IMR-90 (cell line): ENCODE measurements around the gene SLC35F1. TPM values are rescaled to one million over a fixed set of nuclear protein-coding genes. Genes with fewer than 3 reads are reported as not detected.

Source experiments
- ATAC-seq: fragments of 200-7000 bp; cut with Tn5 transposase; 2 replicates; pipeline ENCODE4 v1.9.1; 2020; ENCODE audit warnings: low read depth, mild to moderate bottlenecking, moderate library complexity
- BruUV-seq: library from RNA; stranded (reverse); fragments of 400-500 nt; replicated peaks from 2 replicates; lab custom pipeline; 2021; lab: Mats Ljungman, UMichigan
- CTCF ChIA-PET: fragments of 300-600 bp; formaldehyde crosslinking; extraction: SDS; loops from one replicate; lab custom pipeline; 2021; ENCODE audit warnings: antibody characterized with exemption; lab: Yijun Ruan, JAX
- POLR2A ChIA-PET: fragments of 300-600 bp; sonication (Branson Sonifier 250); formaldehyde crosslinking; loops from one replicate; lab custom pipeline; 2022; ENCODE audit warnings: antibody characterized with exemption; ENCODE audit not compliant: unreplicated experiment; lab: Charles Lee
- DNase-seq: peaks from one replicate; pipeline ENCODE4 v3.0.0; 2013
- H2AFZ ChIP-seq: replicated peaks from 2 replicates; pipeline ENCODE3; 2013; ENCODE audit warnings: low read length, mild to moderate bottlenecking; ENCODE audit not compliant: poor library complexity
- H2AK5ac ChIP-seq: 2 replicates; pipeline ENCODE4 v1.6.1; 2013; ENCODE audit warnings: low read depth, low read length, inconsistent platforms
- H2AK9ac ChIP-seq: replicated peaks from 2 replicates; pipeline ENCODE3; 2013; ENCODE audit warnings: mild to moderate bottlenecking, low read depth, low read length, moderate library complexity; ENCODE audit not compliant: poor library complexity
- H2BK120ac ChIP-seq: 2 replicates; pipeline ENCODE4 v1.6.1; 2013; ENCODE audit warnings: low read depth, low read length, inconsistent platforms
- H2BK15ac ChIP-seq: 3 replicates; pipeline ENCODE4 v1.6.1; 2013; ENCODE audit warnings: low read depth, low read length, inconsistent platforms
- H2BK20ac ChIP-seq: 2 replicates; pipeline ENCODE4 v1.6.1; 2013; ENCODE audit warnings: low read depth, mild to moderate bottlenecking, inconsistent platforms, low read length, moderate library complexity
- H2BK5ac ChIP-seq: 2 replicates; pipeline ENCODE4 v1.6.1; 2013; ENCODE audit warnings: mild to moderate bottlenecking, low read depth, low read length, inconsistent platforms; ENCODE audit not compliant: poor library complexity, severe bottlenecking
- H3K14ac ChIP-seq: replicated peaks from 2 replicates; pipeline ENCODE4 v1.6.1; 2013; ENCODE audit warnings: low read depth, low read length, inconsistent platforms
- H3K18ac ChIP-seq: 2 replicates; pipeline ENCODE4 v1.6.1; 2013; ENCODE audit warnings: low read depth, low read length, control low read depth
- H3K23ac ChIP-seq: 2 replicates; pipeline ENCODE4 v1.6.1; 2013; ENCODE audit warnings: low read depth, low read length, inconsistent platforms
- H3K27ac ChIP-seq: 2 replicates; pipeline ENCODE4 v1.5.1; 2013; ENCODE audit warnings: mild to moderate bottlenecking, control low read depth, low read length; ENCODE audit not compliant: insufficient read depth
- H3K27me3 ChIP-seq: 2 replicates; pipeline ENCODE4 v1.6.1; 2013; ENCODE audit warnings: low read length; ENCODE audit not compliant: control insufficient read depth, insufficient read depth
- H3K36me3 ChIP-seq: 2 replicates; pipeline ENCODE4 v1.6.1; 2013; ENCODE audit warnings: low read length, mixed read lengths; ENCODE audit not compliant: control insufficient read depth, insufficient read depth
- H3K4ac ChIP-seq: 2 replicates; pipeline ENCODE4 v1.6.1; 2013; ENCODE audit warnings: low read depth, low read length, inconsistent platforms
- H3K4me1 ChIP-seq: 2 replicates; pipeline ENCODE4 v1.6.1; 2013; ENCODE audit warnings: low read length, mixed read lengths; ENCODE audit not compliant: control insufficient read depth, insufficient read depth
- H3K4me2 ChIP-seq: 2 replicates; pipeline ENCODE4 v1.6.1; 2013; ENCODE audit warnings: low read depth, mild to moderate bottlenecking, control low read depth, low read length, moderate library complexity
- H3K4me3 ChIP-seq: 2 replicates; pipeline ENCODE4 v1.5.1; 2013; ENCODE audit warnings: low read depth, mild to moderate bottlenecking, control low read depth, low read length, moderate library complexity; ENCODE audit not compliant: insufficient read depth
- H3K56ac ChIP-seq: 2 replicates; pipeline ENCODE4 v1.6.1; 2013; ENCODE audit warnings: low read length, inconsistent platforms; ENCODE audit not compliant: insufficient read depth; ENCODE audit errors: extremely low read depth
- H3K79me1 ChIP-seq, 2 experiments: 2 replicates each; pipeline ENCODE4 v1.6.1; 2013; ENCODE audit warnings: low read length in 2 of 2, inconsistent platforms in 1 of 2, low read depth in 1 of 2
- H3K9ac ChIP-seq: 2 replicates; pipeline ENCODE4 v1.6.1; 2013; ENCODE audit warnings: low read depth, low read length, control low read depth
- H3K9me1 ChIP-seq: 2 replicates; pipeline ENCODE4 v1.6.1; 2013; ENCODE audit warnings: low read length, inconsistent platforms; ENCODE audit not compliant: insufficient read depth
- H3K9me3 ChIP-seq: 2 replicates; pipeline ENCODE4 v1.6.1; 2013; ENCODE audit warnings: low read length; ENCODE audit not compliant: control insufficient read depth, insufficient read depth
- H4K20me1 ChIP-seq: 2 replicates; pipeline ENCODE4 v1.6.1; 2013; ENCODE audit warnings: low read length, inconsistent platforms; ENCODE audit not compliant: insufficient read depth
- H4K5ac ChIP-seq: 2 replicates; pipeline ENCODE4 v1.6.1; 2013; ENCODE audit warnings: mild to moderate bottlenecking, low read depth, low read length, control low read depth
- H4K8ac ChIP-seq, 2 experiments: 2 replicates each; pipeline ENCODE4 v1.6.1; 2013; ENCODE audit warnings: low read depth in 2 of 2, low read length in 2 of 2, control low read depth in 1 of 2, inconsistent platforms in 1 of 2
- H4K91ac ChIP-seq: 2 replicates; pipeline ENCODE4 v1.6.1; 2013; ENCODE audit warnings: low read depth, low read length, inconsistent platforms; ENCODE audit not compliant: insufficient read depth
- CEBPB ChIP-seq: IDR thresholded peaks from 2 replicates; pipeline ENCODE4 v1.6.1; 2012; ENCODE audit warnings: low read depth, low read length, improper control_type of control experiment
- CHD1 ChIP-seq: IDR thresholded peaks from 2 replicates; pipeline ENCODE4 v1.6.1; 2012; ENCODE audit warnings: low read depth, low read length, improper control_type of control experiment
- FOS ChIP-seq: fragments of 150-350 bp; IDR thresholded peaks from 2 replicates; pipeline ENCODE4 v1.6.1; 2016; ENCODE audit warnings: low read depth, low read length
- MAFK ChIP-seq: IDR thresholded peaks from 2 replicates; pipeline ENCODE4 v1.6.1; 2012; ENCODE audit warnings: low read depth, low read length, improper control_type of control experiment
- RAD21 ChIP-seq: IDR thresholded peaks from 2 replicates; pipeline ENCODE4 v1.6.1; 2012; ENCODE audit warnings: low read length, improper control_type of control experiment
- RCOR1 ChIP-seq: IDR thresholded peaks from 2 replicates; pipeline ENCODE4 v1.6.1; 2012; ENCODE audit warnings: mild to moderate bottlenecking, low read length, improper control_type of control experiment; ENCODE audit not compliant: insufficient replicate concordance
- RFX5 ChIP-seq: IDR thresholded peaks from 2 replicates; pipeline ENCODE4 v1.8.0; 2012; ENCODE audit warnings: low read depth, mild to moderate bottlenecking, low read length, moderate library complexity
- SMC3 ChIP-seq: fragments of 150-350 bp; IDR thresholded peaks from 2 replicates; pipeline ENCODE4 v1.6.1; 2016; ENCODE audit warnings: low read depth, mild to moderate bottlenecking, antibody characterized with exemption, low read length, moderate library complexity
- WGBS, 2 experiments: methylation state at CpG; one replicate each; pipeline versions ENCODE4 v1.1.5 to v1.1.7; 2013; ENCODE audit warnings: missing lambda C conversion rate in 2 of 2; ENCODE audit not compliant: insufficient read length in 1 of 2; ENCODE audit errors: extremely low coverage in 2 of 2; 5-methylcytosine and 5-hydroxymethylcytosine counted together
- dilution Hi-C: fragments of 300-500 bp; cut with HindIII; formaldehyde crosslinking; loops from one replicate; pipeline ENCODE4 v1.14.3; 2018; ENCODE audit warnings: low sequenced_read_pairs; ENCODE audit not compliant: unreplicated experiment
- in situ Hi-C: fragments of 300-500 bp; cut with MboI; formaldehyde crosslinking; loops from 3 replicates; pipeline ENCODE4 v1.14.3; 2019; ENCODE audit warnings: low sequenced_read_pairs, inconsistent platforms, mixed read lengths
- intact Hi-C: fragments of 100-400 bp; cut with micrococcal nuclease; formaldehyde crosslinking; loops from 2 replicates; pipeline ENCODE4 v1.10.0; 2022
- polyA plus RNA-seq, 3 experiments: library from polyadenylated mRNA; depleted of rRNA; stranded (reverse); fragments of >200 nt; gene quantifications; 2 replicates each; pipeline ENCODE4 v1.2.3, GENCODE V29; 2012; ENCODE audit warnings: low replicate concordance in 1 of 3
- total RNA-seq: library from RNA; depleted of rRNA; stranded (reverse); fragments of >200 nt; gene quantifications from 2 replicates; pipeline ENCODE4 v1.2.3, GENCODE V29; 2012
- TF ChIP-seq, protein P1 (sequence below): fragments of 150-350 bp; IDR thresholded peaks from 2 replicates; pipeline ENCODE4 v1.6.1; 2016; ENCODE audit warnings: low read depth, mild to moderate bottlenecking, low read length, moderate library complexity, borderline replicate concordance
- TF ChIP-seq, protein P2 (sequence below): fragments of 150-350 bp; IDR thresholded peaks from 2 replicates; pipeline ENCODE4 v1.6.1; 2017; ENCODE audit warnings: mild to moderate bottlenecking, antibody characterized with exemption, low read length, low read depth
- TF ChIP-seq, protein P3 (sequence below): conservative IDR thresholded peaks from 2 replicates; pipeline ENCODE4 v1.5.1; 2012; ENCODE audit warnings: mild to moderate bottlenecking, low read depth, low read length, improper control_type of control experiment

SLC35F1 gene
- total and polyA plus RNA-seq, 2 of the 4 experiments (the other 2 are of a cell fraction), result not detected

DNA sequence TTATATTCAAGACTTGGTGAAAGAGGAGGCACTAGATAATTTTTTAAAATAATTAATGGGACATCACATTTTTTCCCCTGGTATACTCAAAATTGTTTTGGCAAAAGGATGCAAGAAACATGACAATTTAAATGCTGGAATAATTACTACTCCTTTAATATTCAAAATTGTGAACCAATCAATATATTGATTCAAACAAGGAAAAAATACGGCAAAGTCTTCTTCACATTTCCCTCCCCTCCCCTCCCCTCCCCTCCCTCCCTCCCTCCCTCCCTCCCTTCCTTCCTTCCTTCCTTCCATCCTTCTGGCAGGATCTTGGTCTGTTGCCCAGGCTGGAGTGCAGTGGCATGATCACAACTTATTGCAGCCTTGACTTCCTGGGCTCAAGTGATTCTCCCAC lies 4.1 kb downstream of the SLC35F1 start:
- Histone ChIP-seq H3K9me1 (no peaks in the 10 kb centered on the region), H2AFZ (no peak overlapping the region), H2BK15ac (no peak overlapping the region), H3K4me3 (no peak overlapping the region), H4K5ac (no peak overlapping the region), H3K9ac (no peak overlapping the region), H4K91ac (no peak overlapping the region), H2BK20ac (no peak overlapping the region), H3K9me3 (no peaks in the 10 kb centered on the region), H4K20me1 (no peaks in the 10 kb centered on the region), H3K4me2 (no peak overlapping the region), H2AK9ac (no peak overlapping the region), H3K27me3 (peaks cover 18% of the 10 kb centered on the region), H3K27ac (no peak overlapping the region), H3K79me1 (no peaks in the 10 kb centered on the region), H3K18ac (no peak overlapping the region), H2AK5ac (no peak overlapping the region), H3K4me1 (no peaks in the 10 kb centered on the region), H3K23ac (no peak overlapping the region), H2BK120ac (no peak overlapping the region), H4K8ac (no peak overlapping the region), H3K4ac (no peak overlapping the region), H2BK5ac (no peak overlapping the region), H3K56ac (no peak overlapping the region), H3K14ac (no peak overlapping the region), H3K36me3 (no peaks in the 10 kb centered on the region)
- CTCF ChIA-PET, result no interaction called here
- intact Hi-C loops (no loop called here), in situ Hi-C loops (no loop called here), dilution Hi-C loops (no loop called here)
- DNase-seq (no peak), ATAC-seq (no peak)
- POLR2A ChIA-PET, result no interaction called here
- WGBS, 2 experiments, result no CpG with 5 or more reads among the region's 1 CpG
- no TSS peak for BruUV-seq
- TF ChIP-seq SMC3, result no peak
- TF ChIP-seq CEBPB, result no peak
- TF ChIP-seq RAD21, result no peak
- TF ChIP-seq, protein P1, sequence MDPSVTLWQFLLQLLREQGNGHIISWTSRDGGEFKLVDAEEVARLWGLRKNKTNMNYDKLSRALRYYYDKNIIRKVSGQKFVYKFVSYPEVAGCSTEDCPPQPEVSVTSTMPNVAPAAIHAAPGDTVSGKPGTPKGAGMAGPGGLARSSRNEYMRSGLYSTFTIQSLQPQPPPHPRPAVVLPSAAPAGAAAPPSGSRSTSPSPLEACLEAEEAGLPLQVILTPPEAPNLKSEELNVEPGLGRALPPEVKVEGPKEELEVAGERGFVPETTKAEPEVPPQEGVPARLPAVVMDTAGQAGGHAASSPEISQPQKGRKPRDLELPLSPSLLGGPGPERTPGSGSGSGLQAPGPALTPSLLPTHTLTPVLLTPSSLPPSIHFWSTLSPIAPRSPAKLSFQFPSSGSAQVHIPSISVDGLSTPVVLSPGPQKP, result no peak
- no peak for TF ChIP-seq RCOR1
- no peak for TF ChIP-seq RFX5
- TF ChIP-seq, protein P2, sequence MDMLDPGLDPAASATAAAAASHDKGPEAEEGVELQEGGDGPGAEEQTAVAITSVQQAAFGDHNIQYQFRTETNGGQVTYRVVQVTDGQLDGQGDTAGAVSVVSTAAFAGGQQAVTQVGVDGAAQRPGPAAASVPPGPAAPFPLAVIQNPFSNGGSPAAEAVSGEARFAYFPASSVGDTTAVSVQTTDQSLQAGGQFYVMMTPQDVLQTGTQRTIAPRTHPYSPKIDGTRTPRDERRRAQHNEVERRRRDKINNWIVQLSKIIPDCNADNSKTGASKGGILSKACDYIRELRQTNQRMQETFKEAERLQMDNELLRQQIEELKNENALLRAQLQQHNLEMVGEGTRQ, result no peak
- TF ChIP-seq CHD1, result no peak
- no peak for TF ChIP-seq FOS
- no peak for TF ChIP-seq MAFK
- TF ChIP-seq, protein P3, sequence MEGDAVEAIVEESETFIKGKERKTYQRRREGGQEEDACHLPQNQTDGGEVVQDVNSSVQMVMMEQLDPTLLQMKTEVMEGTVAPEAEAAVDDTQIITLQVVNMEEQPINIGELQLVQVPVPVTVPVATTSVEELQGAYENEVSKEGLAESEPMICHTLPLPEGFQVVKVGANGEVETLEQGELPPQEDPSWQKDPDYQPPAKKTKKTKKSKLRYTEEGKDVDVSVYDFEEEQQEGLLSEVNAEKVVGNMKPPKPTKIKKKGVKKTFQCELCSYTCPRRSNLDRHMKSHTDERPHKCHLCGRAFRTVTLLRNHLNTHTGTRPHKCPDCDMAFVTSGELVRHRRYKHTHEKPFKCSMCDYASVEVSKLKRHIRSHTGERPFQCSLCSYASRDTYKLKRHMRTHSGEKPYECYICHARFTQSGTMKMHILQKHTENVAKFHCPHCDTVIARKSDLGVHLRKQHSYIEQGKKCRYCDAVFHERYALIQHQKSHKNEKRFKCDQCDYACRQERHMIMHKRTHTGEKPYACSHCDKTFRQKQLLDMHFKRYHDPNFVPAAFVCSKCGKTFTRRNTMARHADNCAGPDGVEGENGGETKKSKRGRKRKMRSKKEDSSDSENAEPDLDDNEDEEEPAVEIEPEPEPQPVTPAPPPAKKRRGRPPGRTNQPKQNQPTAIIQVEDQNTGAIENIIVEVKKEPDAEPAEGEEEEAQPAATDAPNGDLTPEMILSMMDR, result no peak
